Neural cell (in vitro differentiated cells): ENCODE results near the gene KIF5B.

Experiments
- CTCF ChIP-seq: fragments of 450-650 bp; IDR thresholded peaks from 2 replicates; pipeline ENCODE4 v1.5.1; 2014; ENCODE audit warnings: antibody characterized with exemption, mild to moderate bottlenecking, moderate library complexity; ENCODE audit not compliant: poor library complexity, severe bottlenecking
- EP300 ChIP-seq: fragments of 450-650 bp; conservative IDR thresholded peaks from 2 replicates; pipeline ENCODE4 v1.6.1; 2014; ENCODE audit warnings: antibody characterized with exemption, mild to moderate bottlenecking, moderate library complexity; ENCODE audit not compliant: poor library complexity, severe bottlenecking
- EZH2 ChIP-seq: fragments of 200-600, 300-800 bp; shearing (Covaris generic), sonication (generic); IDR thresholded peaks from 2 replicates; pipeline ENCODE4 v1.6.1; 2014; ENCODE audit warnings: antibody characterized with exemption, low read length, borderline replicate concordance, mild to moderate bottlenecking; ENCODE audit not compliant: insufficient read depth, poor library complexity, severe bottlenecking
- MXI1 ChIP-seq: fragments of 450-650 bp; conservative IDR thresholded peaks from 2 replicates; pipeline ENCODE4 v1.6.1; 2014; ENCODE audit warnings: antibody characterized with exemption, mild to moderate bottlenecking; ENCODE audit not compliant: poor library complexity, severe bottlenecking

GRCh38 chr10:31982111-31982510 is 74.1 kb downstream of the KIF5B start:
- TF ChIP-seq CTCF (no peak), EZH2 (no peak), EP300 (no peak), MXI1 (no peak)
